PC-3 (cell line): Measurements from ENCODE around the gene MEI1. TPM values are rescaled to one million over a fixed set of nuclear protein-coding genes. Genes with fewer than 3 reads are reported as not detected.

ENCODE experiments used
- ATAC-seq: fragments of 200-7000 bp; cut with Tn5 transposase; 2 replicates; pipeline ENCODE4 v1.9.1; 2020; ENCODE audit warnings: mild to moderate bottlenecking, moderate library complexity
- BruUV-seq: library from RNA; stranded (reverse); fragments of 400-500 nt; replicated peaks from 2 replicates; lab custom pipeline; 2021; lab: Mats Ljungman, UMichigan
- CTCF ChIA-PET: fragments of 300-600 bp; sonication (Branson Sonifier 250); formaldehyde crosslinking; loops from one replicate; lab custom pipeline; 2022; ENCODE audit warnings: antibody characterized with exemption; lab: Charles Lee
- POLR2A ChIA-PET: fragments of 300-600 bp; sonication (Branson Sonifier 250); formaldehyde crosslinking; loops from one replicate; lab custom pipeline; 2022; ENCODE audit warnings: antibody characterized with exemption; ENCODE audit not compliant: unreplicated experiment; lab: Charles Lee
- DNase-seq: peaks from one replicate; pipeline ENCODE4 v3.0.0-alpha.2; 2015
- H2AFZ ChIP-seq: fragments of 300-600 bp; sonication (generic); 2 replicates; pipeline ENCODE4 v1.6.0; 2016; ENCODE audit warnings: antibody characterized with exemption, low read length
- H3F3A ChIP-seq: fragments of 300-600 bp; sonication (generic); one replicate; pipeline ENCODE4 v1.6.0; 2017; ENCODE audit warnings: antibody characterized with exemption, low read length, control low read depth, mild to moderate bottlenecking; ENCODE audit not compliant: unreplicated experiment
- H3K27ac ChIP-seq: fragments of 300-600 bp; sonication (generic); 2 replicates; pipeline ENCODE4 v1.5.1; 2016; ENCODE audit warnings: mild to moderate bottlenecking, low read length
- H3K27me3 ChIP-seq: fragments of 300-600 bp; sonication (generic); 2 replicates; pipeline ENCODE4 v1.6.1; 2016; ENCODE audit warnings: low read length, mixed read lengths
- H3K36me3 ChIP-seq: fragments of 300-600 bp; sonication (generic); 2 replicates; pipeline ENCODE4 v1.6.1; 2016; ENCODE audit warnings: low read depth, mixed run types, low read length, mixed read lengths
- H3K4me1 ChIP-seq: fragments of 300-600 bp; sonication (generic); 2 replicates; pipeline ENCODE4 v1.5.1; 2016; ENCODE audit warnings: low read length; ENCODE audit not compliant: insufficient read depth
- H3K4me2 ChIP-seq: fragments of 300-600 bp; sonication (generic); 2 replicates; pipeline ENCODE4 v1.6.0; 2016; ENCODE audit warnings: low read length
- H3K4me3 ChIP-seq: fragments of 300-600 bp; sonication (generic); 2 replicates; pipeline ENCODE4 v1.5.1; 2016; ENCODE audit warnings: mild to moderate bottlenecking, low read length, mixed read lengths
- H3K79me2 ChIP-seq: fragments of 300-600 bp; sonication (generic); 2 replicates; pipeline ENCODE4 v1.6.1; 2017; ENCODE audit warnings: low read length, mixed read lengths
- H3K9ac ChIP-seq: fragments of 300-600 bp; sonication (generic); 2 replicates; pipeline ENCODE4 v1.6.0; 2016; ENCODE audit warnings: mild to moderate bottlenecking, low read length
- H3K9me2 ChIP-seq: fragments of 300-600 bp; sonication (generic); replicated peaks from 2 replicates; pipeline ENCODE4 v1.6.1; 2016; ENCODE audit warnings: mixed run types, low read length, mixed read lengths
- H3K9me3 ChIP-seq: fragments of 300-600 bp; sonication (generic); 2 replicates; pipeline ENCODE4 v1.6.1; 2016; ENCODE audit warnings: low read length, mixed read lengths
- H4K20me1 ChIP-seq: fragments of 300-600 bp; sonication (generic); 2 replicates; pipeline ENCODE4 v1.6.1; 2016; ENCODE audit warnings: low read length, mixed read lengths
- CTCF ChIP-seq: fragments of 300-600 bp; sonication (generic); conservative IDR thresholded peaks from 2 replicates; pipeline ENCODE4 v1.5.1; 2017; ENCODE audit warnings: antibody characterized with exemption, low read depth, mild to moderate bottlenecking, low read length
- EZH2 ChIP-seq: fragments of 300-600 bp; sonication (generic); IDR thresholded peaks from one replicate; pipeline ENCODE4 v1.6.1; 2017; ENCODE audit warnings: antibody characterized with exemption, mild to moderate bottlenecking, low read length; ENCODE audit not compliant: unreplicated experiment
- EZH2phosphoT487 ChIP-seq: fragments of 300-600 bp; sonication (generic); IDR thresholded peaks from 2 replicates; pipeline ENCODE4 v1.6.1; 2018; ENCODE audit warnings: mild to moderate bottlenecking, antibody characterized with exemption, low read length, borderline replicate concordance
- intact Hi-C: fragments of 100-400 bp; cut with micrococcal nuclease; formaldehyde crosslinking; loops from 2 replicates; pipeline ENCODE4 v1.9.0; 2023
- total RNA-seq: library from RNA; depleted of rRNA; stranded (reverse); fragments of >200 nt; gene quantifications from 2 replicates; pipeline ENCODE4 v1.2.3, GENCODE V29; 2014

The MEI1 gene
- total RNA-seq, 1 experiment from 2014 or later = 1.4 TPM

GRCh38 chr22:41696703-41697102, 2.6 kb upstream of the MEI1 start:
- no TSS peak for BruUV-seq
- ChIA-PET CTCF (interaction anchor here (0.6 to 1.4 kb wide), 5 partner anchors 9 to 777 kb away, joined by 3 to 9 read pairs (median 6); no protein-coding TSS in a partner anchor), POLR2A (no interaction called here)
- intact Hi-C loops = loop anchor here (2.0 kb wide), 1 partner anchor 244 kb away; no protein-coding TSS in a partner anchor
- H3K9me2 ChIP-seq = no peaks in the 10 kb centered on the region
- ATAC-seq = peak; percentile 12
- no peak overlapping the region; the same call in 1 of the 2 replicates for H3K4me2 ChIP-seq
- no peak overlapping the region for H3K9ac ChIP-seq
- H3K27me3 ChIP-seq = no peaks in the 10 kb centered on the region
- H3F3A ChIP-seq = no peaks in the 10 kb centered on the region
- DNase-seq = no peak
- H3K4me1 ChIP-seq = 0 out of 2 replicates have a peak, but pooled peaks cover 3% of the 10 kb centered on the region
- no peaks in the 10 kb centered on the region for H3K36me3 ChIP-seq
- H3K79me2 ChIP-seq = no peaks in the 10 kb centered on the region
- H3K27ac ChIP-seq = no peak overlapping the region
- no peak for TF ChIP-seq EZH2phosphoT487
- TF ChIP-seq CTCF = no peak
- no peak for TF ChIP-seq EZH2
- H2AFZ ChIP-seq = peak overlapping the region; percentile 57
- H3K9me3 ChIP-seq = no peaks in the 10 kb centered on the region
- H4K20me1 ChIP-seq = no peaks in the 10 kb centered on the region
- H3K4me3 ChIP-seq = no peak overlapping the region

- intact Hi-C loops = loop anchor here (2.0 kb wide), 1 partner anchor 244 kb away; no protein-coding TSS in a partner anchor
- Histone ChIP-seq H3K4me1 (0 out of 2 replicates have a peak, but pooled peaks cover 3% of the 10 kb centered on the region), H3K9me2 (no peaks in the 10 kb centered on the region), H3K4me3 (no peak overlapping the region), H3F3A (no peaks in the 10 kb centered on the region), H4K20me1 (no peaks in the 10 kb centered on the region), H3K9me3 (no peaks in the 10 kb centered on the region), H3K27me3 (no peaks in the 10 kb centered on the region), H3K79me2 (no peaks in the 10 kb centered on the region), H3K4me2 (peak overlapping the region; percentile 61), H3K36me3 (no peaks in the 10 kb centered on the region), H2AFZ (peak overlapping the region; percentile 57), H3K27ac (no peak overlapping the region), H3K9ac (no peak overlapping the region)
- ChIA-PET CTCF (interaction anchor here (0.6 to 1.4 kb wide), 13 partner anchors 10 to 777 kb away, joined by 3 to 9 read pairs (median 6); partner anchors contain the start of genes CCDC134, SREBF2 and TNFRSF13C), POLR2A (interaction anchor here (0.5 kb wide), 1 partner anchor 103 kb away, joined by 3 read pairs; no protein-coding TSS in a partner anchor)
- no TSS peak for BruUV-seq
- DNase-seq (peak; percentile 83), ATAC-seq (peak; percentile 93)
- TF ChIP-seq EZH2phosphoT487 = no peak
- TF ChIP-seq CTCF = peak; percentile 93
These were observed 2.1 kb upstream of the MEI1 start for GRCh38 chr22:41697126-41697775.

DNA sequence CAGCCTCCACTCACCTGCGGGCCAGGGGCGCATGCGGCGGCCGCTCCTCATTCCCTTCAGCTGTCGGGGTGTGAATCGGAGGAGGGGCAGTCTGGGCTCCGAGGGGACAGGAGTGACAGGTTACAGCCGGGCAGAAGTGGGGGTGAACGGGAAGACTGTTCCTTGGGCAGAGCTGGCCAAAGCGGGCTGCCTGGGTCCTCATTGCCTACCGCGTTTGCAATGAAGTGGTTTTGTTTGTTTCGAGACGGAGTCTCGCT, 733 bp downstream of the MEI1 start:
- no peak overlapping the region for H3K9ac ChIP-seq
- no TSS peak for BruUV-seq
- H3K4me2 ChIP-seq = no peak overlapping the region
- H3F3A ChIP-seq = no peaks in the 10 kb centered on the region
- no peak overlapping the region for H3K4me3 ChIP-seq
- no peaks in the 10 kb centered on the region for H3K36me3 ChIP-seq
- DNase-seq (no peak), ATAC-seq (no peak)
- no peaks in the 10 kb centered on the region for H4K20me1 ChIP-seq
- H3K4me1 ChIP-seq = 0 out of 2 replicates have a peak, but pooled peaks cover 3% of the 10 kb centered on the region
- H3K27ac ChIP-seq = no peak overlapping the region
- H3K27me3 ChIP-seq = no peaks in the 10 kb centered on the region
- no peak overlapping the region for H2AFZ ChIP-seq
- POLR2A ChIA-PET = no interaction called here
- intact Hi-C loops = no loop called here
- CTCF ChIA-PET = no interaction called here
- no peak for TF ChIP-seq EZH2
- TF ChIP-seq CTCF = no peak
- TF ChIP-seq EZH2phosphoT487 = no peak
- H3K9me2 ChIP-seq = no peaks in the 10 kb centered on the region
- no peaks in the 10 kb centered on the region for H3K79me2 ChIP-seq
- H3K9me3 ChIP-seq = no peaks in the 10 kb centered on the region
